GM21786 (cell line): ENCODE results near the gene TRO.

Experiments used
- ATAC-seq: cut with Tn5 transposase; IDR thresholded peaks from one replicate; pipeline ENCODE4 v1.9.1; 2021; ENCODE audit not compliant: unreplicated experiment

Gene TRO

DNA sequence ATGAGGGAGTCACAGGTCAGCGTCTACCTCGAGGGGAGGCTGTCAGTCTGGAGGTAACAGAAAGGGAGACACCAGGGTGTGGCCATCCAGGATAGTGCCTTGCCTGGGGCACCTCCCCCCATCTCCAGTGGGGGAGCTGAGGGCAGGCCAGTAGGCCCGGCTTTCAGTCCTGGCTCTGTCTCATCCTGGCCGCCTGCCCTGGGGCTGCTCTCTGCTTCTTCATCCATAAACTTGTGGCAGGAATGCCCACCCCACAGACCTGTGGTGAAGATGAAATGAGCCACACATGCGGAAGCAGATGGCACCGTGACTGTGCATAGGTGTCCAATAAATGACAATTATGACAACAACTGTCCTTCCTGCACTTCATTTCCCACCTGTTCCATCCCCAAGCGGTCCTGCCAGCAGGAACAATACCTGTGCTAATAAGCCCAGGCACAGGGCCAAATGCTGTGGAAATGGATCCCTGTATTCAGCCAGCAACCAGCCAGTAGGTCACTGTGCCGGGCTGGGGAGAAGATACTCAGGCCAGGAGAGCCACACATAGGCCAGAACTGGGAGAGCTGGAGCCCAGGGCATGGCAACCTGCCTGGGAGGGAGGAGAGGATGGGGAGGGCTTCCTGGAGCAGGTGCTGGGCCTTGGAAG is 30.2 kb downstream of the TRO start:
- ATAC-seq = no peak

DNA sequence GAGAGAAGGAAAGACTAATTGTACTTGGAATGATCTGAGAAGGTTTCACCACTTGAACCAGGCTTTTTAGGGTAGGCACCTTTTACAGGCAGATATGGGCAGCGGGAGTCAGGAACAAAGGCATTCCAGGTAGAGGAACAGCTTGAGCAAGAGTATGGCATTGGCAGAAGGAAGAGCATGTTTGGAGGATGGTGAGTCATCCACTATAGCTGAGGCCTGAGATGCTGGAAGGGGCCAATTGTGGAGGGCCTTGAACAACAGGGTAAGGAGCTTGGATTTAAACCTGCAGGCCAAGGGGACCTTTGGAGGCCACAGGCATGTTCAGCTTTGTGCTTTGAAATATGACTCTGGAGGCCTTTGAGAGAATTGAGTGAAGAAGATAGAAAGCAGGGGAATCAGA is 41.1 kb downstream of the TRO start:
- no peak for ATAC-seq

DNA sequence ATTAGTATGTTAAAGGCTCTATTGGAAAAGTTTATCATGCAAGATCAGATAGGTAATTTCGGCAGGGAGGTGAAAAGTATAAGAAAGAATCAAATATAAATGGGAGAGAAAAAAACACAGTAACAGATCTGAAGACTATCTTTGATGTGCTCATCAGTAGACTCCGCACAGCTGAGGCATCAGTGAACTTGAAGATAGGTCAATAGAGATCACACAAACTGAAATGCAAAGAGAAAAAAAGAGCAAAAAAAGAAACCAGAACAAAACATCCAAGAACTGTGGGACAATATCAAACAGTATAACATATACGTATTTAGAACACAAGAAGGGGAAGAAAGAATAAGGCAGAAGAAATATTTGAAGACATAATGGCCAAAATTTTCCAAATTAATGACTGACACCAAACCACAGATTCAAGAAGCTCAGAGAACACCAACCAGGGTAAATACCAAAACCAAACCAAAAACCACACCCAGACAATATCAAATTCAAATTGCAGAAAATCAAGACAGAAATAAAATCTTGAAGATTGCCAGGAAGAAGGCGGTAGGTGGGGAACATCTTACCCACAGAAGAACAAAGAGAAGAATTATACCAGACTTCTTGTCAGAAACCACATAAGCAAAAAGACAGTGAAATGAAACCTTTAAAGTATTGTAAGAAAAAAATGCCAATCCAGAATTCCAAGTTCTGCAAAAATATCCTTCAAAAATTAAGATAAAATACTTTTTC is 44.3 kb downstream of the TRO start:
- ATAC-seq = no peak

DNA sequence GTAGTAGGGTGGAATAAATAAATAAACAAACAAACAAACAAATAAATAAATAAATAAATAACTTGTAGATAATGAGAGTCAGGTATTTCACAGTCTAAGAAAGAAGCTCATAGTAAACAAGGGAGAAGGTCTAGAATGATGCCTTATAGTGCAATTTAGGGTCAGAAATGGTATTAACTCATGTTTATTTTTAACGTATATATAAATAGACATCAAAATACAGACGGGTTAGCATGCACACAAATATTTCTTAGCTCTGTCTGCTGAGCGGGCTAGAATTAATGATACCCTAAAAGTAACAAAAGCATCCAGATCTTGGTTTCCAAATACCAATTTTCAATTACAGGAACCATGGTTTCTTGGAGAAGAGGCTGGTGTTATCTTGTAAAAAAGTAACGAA is 56.8 kb downstream of the TRO start:
- ATAC-seq = no peak

DNA sequence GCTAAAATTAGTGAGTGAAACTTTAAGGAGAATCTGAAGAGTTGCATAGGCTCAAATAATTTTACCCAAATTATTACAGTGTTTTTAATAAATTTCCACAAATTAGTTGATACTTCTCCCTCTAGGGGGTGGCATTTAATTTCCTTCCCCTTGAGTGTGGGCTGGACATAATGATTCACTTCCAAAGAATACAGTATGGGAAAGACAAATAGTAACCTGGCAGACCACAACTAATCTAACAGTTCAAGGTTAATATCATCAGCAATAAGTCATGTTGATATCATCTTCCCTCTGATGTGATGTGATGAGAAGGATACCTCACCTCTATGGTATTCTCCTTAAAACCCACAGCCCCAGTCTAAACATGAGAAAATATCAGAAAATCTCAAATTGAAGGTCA is 57.8 kb downstream of the TRO start:
- ATAC-seq = no peak

GRCh38 chrX:54979432-54979831 is 58.8 kb downstream of the TRO start:
- ATAC-seq = no peak

DNA sequence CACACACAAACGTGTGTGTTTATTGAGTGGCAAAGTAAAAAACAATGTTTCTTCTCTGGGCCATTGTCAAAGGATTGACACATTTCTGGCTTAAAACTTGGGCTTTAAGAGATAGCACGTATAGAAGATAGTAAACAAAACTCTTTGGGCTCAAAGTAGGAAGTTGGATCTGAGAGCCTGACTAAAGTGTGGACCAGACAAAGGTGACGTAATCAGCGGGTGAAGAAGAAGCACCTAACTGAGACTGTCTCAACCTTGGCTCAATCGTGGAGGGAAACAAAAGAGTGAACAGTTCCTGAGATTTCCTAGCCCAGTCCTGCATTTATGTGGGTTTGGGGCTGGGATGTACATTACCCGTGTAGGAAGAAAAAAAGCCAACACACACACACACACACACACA is 59.7 kb downstream of the TRO start:
- ATAC-seq = no peak
